H1 (cell line): Measurements from ENCODE around the gene HAGH. TPM values are rescaled to one million over a fixed set of nuclear protein-coding genes. Genes with fewer than 3 reads are reported as not detected.

ENCODE experiments used
- CTCF ChIA-PET: fragments of 300-600 bp; sonication (Branson Sonifier 250); formaldehyde crosslinking; loops from one replicate; lab custom pipeline; 2021; ENCODE audit not compliant: partially characterized antibody; lab: Charles Lee
- POLR2A ChIA-PET: fragments of 300-600 bp; sonication (Branson Sonifier 250); formaldehyde crosslinking; loops from one replicate; lab custom pipeline; 2021; ENCODE audit warnings: inconsistent platforms; ENCODE audit not compliant: partially characterized antibody; lab: Charles Lee
- DNase-seq, 2 experiments: peaks; one replicate each; pipeline versions ENCODE4 v3.0.0 to v3.0.0-alpha.2; 2010 to 2022; ENCODE audit warnings: low spot score in 2 of 2, low read depth in 1 of 2, mixed read lengths in 1 of 2
- FAIRE-seq: peaks from 2 replicates; lab custom pipeline; 2011; peaks lifted over from hg19 to GRCh38; lab: Jason Lieb, UNC
- H2AFZ ChIP-seq: 2 replicates; pipeline ENCODE4 v1.8.1; 2012; ENCODE audit warnings: low read length, inconsistent platforms
- H2AK5ac ChIP-seq: 2 replicates; pipeline ENCODE4 v1.6.1; 2013; ENCODE audit warnings: low read depth, low read length
- H2BK120ac ChIP-seq: replicated peaks from 2 replicates; pipeline ENCODE3; 2013; ENCODE audit warnings: low read depth, low read length, inconsistent platforms
- H2BK12ac ChIP-seq: 2 replicates; pipeline ENCODE4 v1.6.1; 2013; ENCODE audit warnings: low read depth, low read length
- H2BK15ac ChIP-seq: 2 replicates; pipeline ENCODE4 v1.6.1; 2013; ENCODE audit warnings: low read length
- H2BK20ac ChIP-seq: 2 replicates; pipeline ENCODE4 v1.6.1; 2013; ENCODE audit warnings: low read length
- H2BK5ac ChIP-seq: 2 replicates; pipeline ENCODE4 v1.6.1; 2013; ENCODE audit warnings: low read depth, low read length
- H3K14ac ChIP-seq: 2 replicates; pipeline ENCODE4 v1.6.1; 2013; ENCODE audit warnings: inconsistent platforms; ENCODE audit not compliant: insufficient read length
- H3K18ac ChIP-seq: 2 replicates; pipeline ENCODE4 v1.6.1; 2013; ENCODE audit warnings: low read length; ENCODE audit errors: extremely low read depth
- H3K23ac ChIP-seq: 2 replicates; pipeline ENCODE4 v1.6.1; 2013; ENCODE audit warnings: inconsistent platforms; ENCODE audit not compliant: insufficient read length
- H3K23me2 ChIP-seq: 2 replicates; pipeline ENCODE4 v1.6.1; 2013; ENCODE audit warnings: low read depth, low read length
- H3K27ac ChIP-seq: 2 replicates; pipeline ENCODE4 v1.6.1; 2011; ENCODE audit warnings: low read depth, low read length, inconsistent platforms
- H3K27me3 ChIP-seq, 4 experiments: replicated peaks in 1 of 4; 1 replicate in 1 of 4; 2 replicates in 3 of 4; pipeline versions ENCODE4 v1.6.1 to v1.8.1; 2011 to 2013; ENCODE audit warnings: low read length in 3 of 4, mild to moderate bottlenecking in 3 of 4, inconsistent platforms in 2 of 4, mixed read lengths in 2 of 4, moderate library complexity in 1 of 4; ENCODE audit not compliant: control insufficient read depth in 3 of 4, insufficient read depth in 3 of 4; ENCODE audit errors: extremely low read depth in 1 of 4
- H3K36me3 ChIP-seq, 4 experiments: 2 replicates each; pipeline versions ENCODE4 v1.6.1 to v1.8.1; 2011 to 2013; ENCODE audit warnings: mild to moderate bottlenecking in 4 of 4, low read length in 3 of 4, moderate library complexity in 2 of 4, control low read depth in 1 of 4, inconsistent platforms in 1 of 4; ENCODE audit not compliant: insufficient read depth in 4 of 4, control insufficient read depth in 2 of 4
- H3K4ac ChIP-seq: replicated peaks from 2 replicates; pipeline ENCODE3; 2013; ENCODE audit warnings: low read length, low read depth, mixed read lengths, inconsistent platforms; ENCODE audit not compliant: insufficient read length
- H3K4me1 ChIP-seq, 4 experiments: replicated peaks in 1 of 4; 1 replicate in 1 of 4; 2 replicates in 3 of 4; pipeline versions ENCODE4 v1.6.1 to v1.8.1; 2011 to 2013; ENCODE audit warnings: low read length in 3 of 4, inconsistent platforms in 2 of 4, mixed read lengths in 1 of 4; ENCODE audit not compliant: insufficient read depth in 4 of 4, control insufficient read depth in 3 of 4
- H3K4me2 ChIP-seq, 2 experiments: 2 replicates each; pipeline versions ENCODE4 v1.6.1 to v1.8.1; 2011 to 2013; ENCODE audit warnings: low read depth in 2 of 2, low read length in 2 of 2, control low read depth in 1 of 2, inconsistent platforms in 1 of 2, mild to moderate bottlenecking in 1 of 2; ENCODE audit not compliant: insufficient read depth in 1 of 2
- H3K4me3 ChIP-seq, 4 experiments: fragments of 200-600, 300-600 bp in 1 of 4; sonication (generic), shearing (Covaris generic), sonication (Bioruptor Twin) in 1 of 4; 2 replicates each; pipeline versions ENCODE4 v1.5.1 to v1.8.1; 2011 to 2016; ENCODE audit warnings: low read length in 4 of 4, low read depth in 3 of 4, control low read depth in 2 of 4, inconsistent platforms in 2 of 4, mild to moderate bottlenecking in 2 of 4, mixed read lengths in 1 of 4, moderate library complexity in 1 of 4; ENCODE audit not compliant: insufficient read depth in 2 of 4; ENCODE audit errors: extremely low read depth in 1 of 4
- H3K56ac ChIP-seq: replicated peaks from 2 replicates; pipeline ENCODE3; 2013; ENCODE audit warnings: low read depth, mild to moderate bottlenecking, mixed read lengths, low read length, inconsistent platforms; ENCODE audit not compliant: insufficient read length
- H3K79me1 ChIP-seq: 2 replicates; pipeline ENCODE4 v1.6.1; 2013; ENCODE audit warnings: low read depth, low read length, control low read depth
- H3K79me2 ChIP-seq, 2 experiments: 2 replicates each; pipeline versions ENCODE4 v1.6.1 to v1.8.1; 2012 to 2013; ENCODE audit warnings: low read length in 2 of 2, mild to moderate bottlenecking in 2 of 2, inconsistent platforms in 1 of 2; ENCODE audit not compliant: insufficient read depth in 2 of 2, control insufficient read depth in 1 of 2
- H3K9ac ChIP-seq, 4 experiments: replicated peaks in 1 of 4; 1 replicate in 1 of 4; 2 replicates in 3 of 4; pipeline versions ENCODE4 v1.6.1 to v1.8.1; 2011 to 2013; ENCODE audit warnings: low read depth in 3 of 4, low read length in 3 of 4, control low read depth in 2 of 4, mild to moderate bottlenecking in 2 of 4, moderate library complexity in 2 of 4, inconsistent platforms in 1 of 4; ENCODE audit errors: extremely low read depth in 1 of 4
- H3K9me3 ChIP-seq, 2 experiments: 2 replicates each; pipeline versions ENCODE4 v1.6.1 to v1.8.1; 2012 to 2013; ENCODE audit warnings: mild to moderate bottlenecking in 2 of 2, moderate library complexity in 2 of 2, control low read depth in 1 of 2, inconsistent platforms in 1 of 2, low read depth in 1 of 2, low read length in 1 of 2, mixed read lengths in 1 of 2; ENCODE audit not compliant: insufficient read depth in 2 of 2
- H4K20me1 ChIP-seq, 2 experiments: replicated peaks in 1 of 2; 2 replicates each; pipeline versions ENCODE3 to v1.8.1; 2011 to 2013; ENCODE audit warnings: inconsistent platforms in 2 of 2, low read length in 2 of 2, mild to moderate bottlenecking in 1 of 2; ENCODE audit not compliant: insufficient read depth in 2 of 2, control insufficient read depth in 1 of 2
- H4K5ac ChIP-seq: 2 replicates; pipeline ENCODE4 v1.6.1; 2013; ENCODE audit warnings: low read length, low read depth, mixed read lengths, inconsistent platforms; ENCODE audit not compliant: insufficient read length
- H4K8ac ChIP-seq: 2 replicates; pipeline ENCODE4 v1.8.0; 2013; ENCODE audit warnings: mild to moderate bottlenecking, moderate library complexity, low read length, inconsistent platforms; ENCODE audit not compliant: insufficient read depth; ENCODE audit errors: extremely low read depth
- H4K91ac ChIP-seq: replicated peaks from 2 replicates; pipeline ENCODE3; 2013; ENCODE audit warnings: low read length, mixed read lengths, inconsistent platforms; ENCODE audit not compliant: insufficient read length
- CBX8 ChIP-seq: fragments of 300-800, 300-1000 bp; sonication (generic); IDR thresholded peaks from 2 replicates; pipeline ENCODE4 v1.7.1; 2016; ENCODE audit warnings: low read depth, low read length, borderline replicate concordance
- CTBP2 ChIP-seq: IDR thresholded peaks from 2 replicates; pipeline ENCODE4 v1.7.0; 2011; ENCODE audit warnings: borderline replicate concordance, mild to moderate bottlenecking, moderate library complexity, mixed read lengths, low read length; ENCODE audit not compliant: insufficient read depth, insufficient read length
- EZH2 ChIP-seq: fragments of 200-600 bp; sonication (generic); IDR thresholded peaks from 2 replicates; pipeline ENCODE4 v1.7.1; 2012; ENCODE audit warnings: low read depth, mild to moderate bottlenecking, moderate library complexity, low read length, inconsistent platforms; ENCODE audit not compliant: severe bottlenecking
- GTF2F1 ChIP-seq: IDR thresholded peaks from 2 replicates; pipeline ENCODE4 v1.6.1; 2012; ENCODE audit warnings: low read depth, low read length, improper control_type of control experiment, borderline replicate concordance
- PHF8 ChIP-seq: fragments of 200-600 bp; sonication (generic); conservative IDR thresholded peaks from 2 replicates; pipeline ENCODE4 v1.7.1; 2012; ENCODE audit warnings: low read depth, mild to moderate bottlenecking, inconsistent platforms, low read length, moderate library complexity
- POLR2A ChIP-seq, 2 experiments: IDR thresholded peaks; 1 replicate in 1 of 2; 2 replicates in 1 of 2; pipeline ENCODE4 v1.6.1; 2011; ENCODE audit warnings: low read depth in 2 of 2, low read length in 2 of 2, mild to moderate bottlenecking in 2 of 2; ENCODE audit errors: control extremely low read depth in 1 of 2
- RAD21 ChIP-seq, 2 experiments: IDR thresholded peaks in 1 of 2; conservative IDR thresholded peaks in 1 of 2; 2 replicates each; pipeline ENCODE4 v1.6.1; 2011; ENCODE audit warnings: low read depth in 2 of 2, low read length in 2 of 2, improper control_type of control experiment in 1 of 2, inconsistent platforms in 1 of 2, mild to moderate bottlenecking in 1 of 2, moderate library complexity in 1 of 2
- RBBP5 ChIP-seq: IDR thresholded peaks from 2 replicates; pipeline ENCODE4 v1.7.1; 2012; ENCODE audit warnings: low read depth, mild to moderate bottlenecking, inconsistent platforms, low read length, moderate library complexity, borderline replicate concordance
- RFX5 ChIP-seq: IDR thresholded peaks from 2 replicates; pipeline ENCODE4 v1.6.1; 2011; ENCODE audit warnings: low read depth, low read length, improper control_type of control experiment, borderline replicate concordance
- SIN3A ChIP-seq, 2 experiments: IDR thresholded peaks in 1 of 2; conservative IDR thresholded peaks in 1 of 2; 2 replicates each; pipeline ENCODE4 v1.6.1; 2011 to 2012; ENCODE audit warnings: low read length in 2 of 2, improper control_type of control experiment in 1 of 2, low read depth in 1 of 2, mild to moderate bottlenecking in 1 of 2
- ZNF274 ChIP-seq: IDR thresholded peaks from 2 replicates; pipeline ENCODE4 v1.7.0; 2012; ENCODE audit warnings: low read length, borderline replicate concordance; ENCODE audit errors: extremely low read depth
- WGBS, 2 experiments: shearing (Covaris generic) in 1 of 2; methylation state at CpG; one replicate each; pipeline versions ENCODE4 v1.1.6 to v1.1.7; 2013 to 2015; ENCODE audit warnings: low lambda C conversion rate in 2 of 2, mixed read lengths in 2 of 2, inconsistent platforms in 1 of 2, low coverage in 1 of 2, missing lambda C conversion rate in 1 of 2; ENCODE audit not compliant: insufficient replicate concordance in 2 of 2, insufficient coverage in 1 of 2, insufficient read length in 1 of 2; ENCODE audit errors: extremely low coverage in 1 of 2, missing lambda C conversion rate in 1 of 2; 5-methylcytosine and 5-hydroxymethylcytosine counted together
- polyA plus RNA-seq, 7 experiments: library from polyadenylated mRNA; depleted of rRNA in 3 of 7; stranded (reverse) in 5 of 7; unstranded in 2 of 7; fragments of >200 nt in 5 of 7; fragments of 200-250 nt in 2 of 7; gene quantifications; 1 replicate in 5 of 7; 2 replicates in 1 of 7; 4 replicates in 1 of 7; pipeline versions ENCODE4 v1.2.1 to v1.2.3, GENCODE V29; 2011 to 2013; ENCODE audit warnings: missing spikeins in 2 of 7, mixed read lengths in 2 of 7
- total RNA-seq: library from RNA; stranded (reverse); fragmentation: NEBNext Ultra II Directional; extraction: Animal tissue kit (Norgen Biotek cat#: 25700); gene quantifications from 2 replicates; pipeline ENCODE4 v1.2.1, GENCODE V29; 2021
- TF ChIP-seq, protein P1 (sequence below): IDR thresholded peaks from 2 replicates; pipeline ENCODE4 v1.6.1; 2011; ENCODE audit warnings: low read depth, mild to moderate bottlenecking, low read length; ENCODE audit not compliant: insufficient read depth

Gene HAGH
- total and polyA plus RNA-seq, 2 of the 8 experiments (the other 6 are each of a cell fraction or from before 2014, with no cell fraction given) = 28.7 to 40.6 TPM

- peaks cover 1 to 3% of the 10 kb centered on the region in 2 experiments; a peak in 1 of 4 replicates for H3K9me3 ChIP-seq
- no peak overlapping the region for H2AK5ac ChIP-seq
- no peak overlapping the region for H3K4me2 ChIP-seq
- H3K79me2 ChIP-seq = no peaks in the 10 kb centered on the region
- no peak overlapping the region for H2BK20ac ChIP-seq
- DNase-seq = no peak
- ChIA-PET CTCF (interaction anchor here (1.0 to 2.0 kb wide), 7 partner anchors 9 to 77 kb away, joined by 3 to 7 read pairs (median 5); partner anchors contain the start of genes IGFALS, NUBP2 and SPSB3), POLR2A (interaction anchor here (1.4 kb wide), 1 partner anchor 150 kb away, joined by 4 read pairs; no protein-coding TSS in a partner anchor)
- H2BK15ac ChIP-seq = no peak overlapping the region
- peaks cover 0 to 2% of the 10 kb centered on the region in 2 experiments for H4K20me1 ChIP-seq
- no peak overlapping the region for H2BK5ac ChIP-seq
- no peak overlapping the region for H3K18ac ChIP-seq
- no peaks in the 10 kb centered on the region for H3K23me2 ChIP-seq
- no peak overlapping the region for H3K27ac ChIP-seq
- no peak overlapping the region for H3K56ac ChIP-seq
- FAIRE-seq = no peak
- peaks cover 0 to 2% (median 0%) of the 10 kb centered on the region in 4 experiments; a peak in 1 of 8 replicates for H3K36me3 ChIP-seq
- no peak overlapping the region for H3K4me3 ChIP-seq
- no peak overlapping the region for H4K5ac ChIP-seq
- H3K14ac ChIP-seq = no peak overlapping the region
- no peak overlapping the region for H2BK12ac ChIP-seq
- WGBS, 2 experiments = 93% methylated on average over 12 of the region's 16 CpGs; no CpG with 5 or more reads in 1 of the 2 experiments
- no peak overlapping the region for H4K91ac ChIP-seq
- H2AFZ ChIP-seq = no peak overlapping the region
- TF ChIP-seq, protein P1, sequence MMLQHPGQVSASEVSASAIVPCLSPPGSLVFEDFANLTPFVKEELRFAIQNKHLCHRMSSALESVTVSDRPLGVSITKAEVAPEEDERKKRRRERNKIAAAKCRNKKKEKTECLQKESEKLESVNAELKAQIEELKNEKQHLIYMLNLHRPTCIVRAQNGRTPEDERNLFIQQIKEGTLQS = no peak
- no peak for TF ChIP-seq ZNF274
- no peak for TF ChIP-seq CBX8
- TF ChIP-seq EZH2 = no peak
- no peak for TF ChIP-seq GTF2F1
- no peak for TF ChIP-seq SIN3A (conservative IDR thresholded peaks at IDR 0.05 in 1 of 2, IDR thresholded peaks at IDR 0.05 in 1 of 2; ENCODE audit: low read depth in 1 of 2, low read length in 2 of 2)
- TF ChIP-seq CTBP2 = no peak
- no peak for TF ChIP-seq RBBP5
- no peak for TF ChIP-seq RFX5
- no peak for TF ChIP-seq PHF8
- TF ChIP-seq POLR2A (IDR thresholded peaks at IDR 0.05; ENCODE audit: control extremely low read depth in 1 of 2, low read depth in 2 of 2, low read length in 2 of 2) = no peak
- TF ChIP-seq RAD21 (IDR thresholded peaks at IDR 0.05 in 1 of 2, conservative IDR thresholded peaks at IDR 0.05 in 1 of 2; ENCODE audit: low read depth in 2 of 2, low read length in 2 of 2) = no peak
- H3K4me1 ChIP-seq = no peaks in the 10 kb centered on the region; a peak in 2 of 7 replicates
- no peaks in the 10 kb centered on the region for H3K79me1 ChIP-seq
- no peak overlapping the region for H3K9ac ChIP-seq
- H3K27me3 ChIP-seq = no peaks in the 10 kb centered on the region
- H4K8ac ChIP-seq = peak overlapping the region; percentile 9; the same call in 1 of the 2 replicates
- H2BK120ac ChIP-seq = no peak overlapping the region
- H3K4ac ChIP-seq = no peak overlapping the region
- H3K23ac ChIP-seq = no peak overlapping the region
These were observed 16.1 kb downstream of the HAGH start for GRCh38 chr16:1810536-1810935.
